Endothelial cell of umbilical vein (primary cell): ENCODE measurements around the gene TERT. TPM values are rescaled to one million over a fixed set of nuclear protein-coding genes. Genes with fewer than 3 reads are reported as not detected.

Experiments used
- BruUV-seq: library from RNA; stranded (reverse); fragments of 400-500 nt; replicated peaks from 2 replicates; lab custom pipeline; 2021; lab: Mats Ljungman, UMichigan
- CTCF ChIA-PET: fragments of 300-600, 350-600 bp; sonication (Branson Sonifier 250); formaldehyde crosslinking; loops from one replicate; lab custom pipeline; 2021; ENCODE audit warnings: antibody characterized with exemption, inconsistent platforms; lab: Charles Lee
- POLR2A ChIA-PET: fragments of 300-600, 350-600 bp; sonication (Branson Sonifier 250); formaldehyde crosslinking; loops from one replicate; lab custom pipeline; 2021; ENCODE audit warnings: antibody characterized with exemption, inconsistent platforms; lab: Charles Lee
- DNase-seq: peaks from one replicate; pipeline ENCODE4 v3.0.0-alpha.2; 2011; ENCODE audit warnings: low read depth, low spot score
- FAIRE-seq: peaks from 2 replicates; lab custom pipeline; 2011; peaks lifted over from hg19 to GRCh38; lab: Jason Lieb, UNC
- H2AFZ ChIP-seq: 2 replicates; pipeline ENCODE4 v1.6.0; 2012; ENCODE audit warnings: low read depth, low read length, control low read depth, inconsistent platforms
- H3K27ac ChIP-seq: 2 replicates; pipeline ENCODE4 v1.5.1; 2011; ENCODE audit warnings: low read depth, mild to moderate bottlenecking, control low read depth, low read length, moderate library complexity; ENCODE audit not compliant: insufficient read depth
- H3K27me3 ChIP-seq, 2 experiments: 2 replicates each; pipeline versions ENCODE4 v1.6.0 to v1.6.1; 2011; ENCODE audit warnings: low read length in 2 of 2, mixed read lengths in 1 of 2; ENCODE audit not compliant: control insufficient read depth in 2 of 2, insufficient read depth in 2 of 2
- H3K36me3 ChIP-seq, 2 experiments: 2 replicates in 1 of 2; 3 replicates in 1 of 2; pipeline ENCODE4 v1.5.1; 2011; ENCODE audit warnings: low read length in 2 of 2, mild to moderate bottlenecking in 1 of 2, moderate library complexity in 1 of 2; ENCODE audit not compliant: control insufficient read depth in 2 of 2, insufficient read depth in 2 of 2; ENCODE audit errors: extremely low read depth in 1 of 2
- H3K4me1 ChIP-seq: 3 replicates; pipeline ENCODE4 v1.5.1; 2011; ENCODE audit warnings: mild to moderate bottlenecking, low read length; ENCODE audit not compliant: control insufficient read depth, insufficient read depth; ENCODE audit errors: extremely low read depth
- H3K4me2 ChIP-seq: 2 replicates; pipeline ENCODE4 v1.6.1; 2011; ENCODE audit warnings: low read length, control low read depth, mixed read lengths; ENCODE audit not compliant: insufficient read depth
- H3K4me3 ChIP-seq, 3 experiments: fragments of 200-600 bp in 1 of 3; sonication (generic), shearing (Covaris generic) in 1 of 3; replicated peaks in 1 of 3; 2 replicates each; pipeline ENCODE4 v1.5.1; 2011 to 2016; ENCODE audit warnings: control low read depth in 3 of 3, low read length in 3 of 3, mild to moderate bottlenecking in 2 of 3, inconsistent platforms in 1 of 3, low read depth in 1 of 3, moderate library complexity in 1 of 3; ENCODE audit not compliant: insufficient read depth in 1 of 3
- H3K79me2 ChIP-seq: 2 replicates; pipeline ENCODE4 v1.6.0; 2012; ENCODE audit warnings: low read length, inconsistent platforms; ENCODE audit not compliant: control insufficient read depth, insufficient read depth
- H3K9ac ChIP-seq: replicated peaks from 2 replicates; pipeline ENCODE3; 2011; ENCODE audit warnings: low read length, control low read depth; ENCODE audit not compliant: insufficient read depth; ENCODE audit errors: extremely low read depth
- H3K9me1 ChIP-seq: replicated peaks from 3 replicates; pipeline ENCODE4 v1.6.0; 2011; ENCODE audit warnings: mild to moderate bottlenecking, low read length; ENCODE audit not compliant: control insufficient read depth, insufficient read depth; ENCODE audit errors: extremely low read depth
- H3K9me3 ChIP-seq: replicated peaks from 2 replicates; pipeline ENCODE4 v1.5.1; 2012; ENCODE audit warnings: low read length, inconsistent platforms; ENCODE audit not compliant: control insufficient read depth, insufficient read depth
- H4K20me1 ChIP-seq: replicated peaks from 2 replicates; pipeline ENCODE3; 2011; ENCODE audit warnings: mild to moderate bottlenecking, low read length; ENCODE audit not compliant: control insufficient read depth, insufficient read depth; ENCODE audit errors: extremely low read depth
- EZH2 ChIP-seq: IDR thresholded peaks from 2 replicates; pipeline ENCODE4 v1.6.1; 2012; ENCODE audit warnings: borderline replicate concordance, low read depth, mild to moderate bottlenecking, moderate library complexity, low read length, inconsistent platforms; ENCODE audit not compliant: severe bottlenecking
- FOS ChIP-seq: IDR thresholded peaks from 2 replicates; pipeline ENCODE4 v1.6.1; 2011; ENCODE audit warnings: mild to moderate bottlenecking, low read length, moderate library complexity, borderline replicate concordance; ENCODE audit not compliant: insufficient read depth
- GATA2 ChIP-seq: IDR thresholded peaks from 2 replicates; pipeline ENCODE4 v1.7.0; 2011; ENCODE audit warnings: low read depth, mild to moderate bottlenecking, moderate library complexity, mixed read lengths, low read length; ENCODE audit not compliant: insufficient read length, insufficient read depth
- JUN ChIP-seq: IDR thresholded peaks from 2 replicates; pipeline ENCODE4 v1.6.1; 2011; ENCODE audit warnings: borderline replicate concordance, low read depth; ENCODE audit not compliant: insufficient read length, insufficient read depth
- POLR2A ChIP-seq: IDR thresholded peaks from 2 replicates; pipeline ENCODE4 v1.6.1; 2012; ENCODE audit warnings: low read depth, mild to moderate bottlenecking, control low read depth, low read length
- POLR2AphosphoS5 ChIP-seq: IDR thresholded peaks from 2 replicates; pipeline ENCODE4 v1.6.1; 2012; ENCODE audit warnings: low read depth, mild to moderate bottlenecking, control low read depth, low read length, moderate library complexity; ENCODE audit not compliant: insufficient read depth
- dilution Hi-C: fragments of 300-500 bp; cut with MboI; formaldehyde crosslinking; loops from one replicate; pipeline ENCODE4 v1.15.0; 2019; ENCODE audit warnings: low sequenced_read_pairs; ENCODE audit not compliant: extremely low pct_ligation_motif_present
- intact Hi-C: fragments of 100-400 bp; cut with micrococcal nuclease; formaldehyde crosslinking; loops from one replicate; pipeline ENCODE4 v1.10.0; 2022
- polyA plus RNA-seq, 4 experiments: library from polyadenylated mRNA; depleted of rRNA in 3 of 4; stranded (reverse) in 3 of 4; unstranded in 1 of 4; fragments of >200 nt; gene quantifications; 2 replicates each; pipeline versions ENCODE4 v1.2.1 to v1.2.3, GENCODE V29; 2011 to 2012; ENCODE audit warnings: missing spikeins in 1 of 4
- total RNA-seq: library from RNA; stranded (reverse); gene quantifications from 2 replicates; pipeline ENCODE4 v1.2.3, GENCODE V29; 2021
- TF ChIP-seq, protein P1 (sequence below): IDR thresholded peaks from 2 replicates; pipeline ENCODE4 v1.6.1; 2011; ENCODE audit not compliant: insufficient read depth, insufficient read length
- TF ChIP-seq, protein P2 (sequence below), 2 donors: IDR thresholded peaks; 1 replicate in 1 of 2; 2 replicates in 1 of 2; pipeline ENCODE4 v1.5.1; 2011; ENCODE audit warnings: low read length in 2 of 2, mild to moderate bottlenecking in 2 of 2, moderate library complexity in 2 of 2, control low read depth in 1 of 2, inconsistent platforms in 1 of 2, low read depth in 1 of 2; ENCODE audit not compliant: insufficient read depth in 1 of 2; ENCODE audit errors: extremely low read depth in 1 of 2

Gene TERT
- total and polyA plus RNA-seq, 2 donors (not counting 3 experiments of a cell fraction or from before 2014, with no cell fraction given) = 0.04 TPM; not detected in 1

DNA sequence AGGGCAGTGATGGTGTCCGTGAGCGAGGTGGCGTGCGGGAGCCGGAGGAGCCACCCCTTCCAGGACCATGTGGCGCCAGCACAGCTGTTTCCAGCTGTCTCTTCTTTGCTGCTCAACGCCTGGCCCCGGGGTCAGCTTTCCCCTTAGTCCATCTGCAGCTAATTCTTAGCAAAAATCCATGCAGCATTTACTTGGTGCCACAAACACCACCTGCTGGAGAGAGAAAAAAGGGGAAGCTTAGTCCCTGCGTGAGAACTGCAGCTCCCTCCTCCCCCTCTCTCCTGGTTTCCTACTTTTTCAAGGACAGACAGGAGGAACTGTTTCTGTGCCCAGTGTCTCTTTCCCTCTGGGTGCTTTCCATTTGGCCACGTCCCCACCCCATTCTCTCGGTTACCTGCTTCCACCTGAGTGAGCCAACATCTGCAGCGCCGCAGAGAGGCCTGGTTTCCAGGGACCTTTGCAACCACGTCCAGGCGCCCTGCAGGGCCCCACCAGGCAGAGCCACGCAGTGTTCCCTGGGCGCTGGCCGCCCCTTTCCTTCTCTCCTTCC is 90.1 kb downstream of the TERT start:
- H3K4me2 ChIP-seq = no peak overlapping the region
- no peak overlapping the region for H2AFZ ChIP-seq
- H3K36me3 ChIP-seq = no peaks in the 10 kb centered on the region
- no peaks in the 10 kb centered on the region for H3K79me2 ChIP-seq
- ChIA-PET POLR2A (no interaction called here), CTCF (no interaction called here)
- H4K20me1 ChIP-seq = no peaks in the 10 kb centered on the region
- dilution Hi-C loops = no loop called here
- no peaks in the 10 kb centered on the region for H3K27me3 ChIP-seq
- H3K4me1 ChIP-seq = no peaks in the 10 kb centered on the region
- BruUV-seq = no TSS peak
- H3K9me1 ChIP-seq = no peaks in the 10 kb centered on the region
- DNase-seq (no peak), FAIRE-seq (no peak)
- no peak overlapping the region for H3K4me3 ChIP-seq
- H3K9me3 ChIP-seq = no peaks in the 10 kb centered on the region
- no peak overlapping the region for H3K27ac ChIP-seq
- intact Hi-C loops = no loop called here
- TF ChIP-seq POLR2A (no peak), FOS (no peak), GATA2 (no peak), POLR2AphosphoS5 (no peak), EZH2 (no peak), JUN (no peak)
- TF ChIP-seq, protein P1, sequence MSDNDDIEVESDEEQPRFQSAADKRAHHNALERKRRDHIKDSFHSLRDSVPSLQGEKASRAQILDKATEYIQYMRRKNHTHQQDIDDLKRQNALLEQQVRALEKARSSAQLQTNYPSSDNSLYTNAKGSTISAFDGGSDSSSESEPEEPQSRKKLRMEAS = no peak
- TF ChIP-seq, protein P2, sequence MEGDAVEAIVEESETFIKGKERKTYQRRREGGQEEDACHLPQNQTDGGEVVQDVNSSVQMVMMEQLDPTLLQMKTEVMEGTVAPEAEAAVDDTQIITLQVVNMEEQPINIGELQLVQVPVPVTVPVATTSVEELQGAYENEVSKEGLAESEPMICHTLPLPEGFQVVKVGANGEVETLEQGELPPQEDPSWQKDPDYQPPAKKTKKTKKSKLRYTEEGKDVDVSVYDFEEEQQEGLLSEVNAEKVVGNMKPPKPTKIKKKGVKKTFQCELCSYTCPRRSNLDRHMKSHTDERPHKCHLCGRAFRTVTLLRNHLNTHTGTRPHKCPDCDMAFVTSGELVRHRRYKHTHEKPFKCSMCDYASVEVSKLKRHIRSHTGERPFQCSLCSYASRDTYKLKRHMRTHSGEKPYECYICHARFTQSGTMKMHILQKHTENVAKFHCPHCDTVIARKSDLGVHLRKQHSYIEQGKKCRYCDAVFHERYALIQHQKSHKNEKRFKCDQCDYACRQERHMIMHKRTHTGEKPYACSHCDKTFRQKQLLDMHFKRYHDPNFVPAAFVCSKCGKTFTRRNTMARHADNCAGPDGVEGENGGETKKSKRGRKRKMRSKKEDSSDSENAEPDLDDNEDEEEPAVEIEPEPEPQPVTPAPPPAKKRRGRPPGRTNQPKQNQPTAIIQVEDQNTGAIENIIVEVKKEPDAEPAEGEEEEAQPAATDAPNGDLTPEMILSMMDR (IDR thresholded peaks at IDR 0.05; ENCODE audit: extremely low read depth in 1 of 2, insufficient read depth in 1 of 2, low read depth in 1 of 2, low read length in 2 of 2) = peak in 1 of 2 donors; percentile 1
- H3K9ac ChIP-seq = no peak overlapping the region
